ENCODE results near the gene TMEM168. TPM values are rescaled to one million over a fixed set of nuclear protein-coding genes. Genes with fewer than 3 reads are reported as not detected.

The TMEM168 gene
- total and polyA plus RNA-seq, 7 donors = 5.2 to 10.9 (median 8.1) TPM

GRCh38 chr7:112781558-112781957 is 8.6 kb downstream of the TMEM168 start:
- no peaks in the 10 kb centered on the region for H3K9me3 ChIP-seq
- H3K4me1 ChIP-seq = no peaks in the 10 kb centered on the region
- WGBS, 3 donors = 90 to 94% (median 94%) methylated on average over 3 of the region's 3 CpGs
- H3K36me3 ChIP-seq (ENCODE audit: insufficient read depth in 1 of 2, low read depth in 1 of 2) = peaks cover 0 to 15% of the 10 kb centered on the region in 2 donors
- no peak for ATAC-seq
- DNase-seq = no peak
- H3K27ac ChIP-seq = no peak overlapping the region
- no peaks in the 10 kb centered on the region for H3K27me3 ChIP-seq (ENCODE audit: insufficient read depth in 3 of 3, low read length in 2 of 3)
- no peak overlapping the region for H3K4me3 ChIP-seq
- intact Hi-C loops (cut with DNase I) = no loop called here
- TF ChIP-seq CTCF (IDR thresholded peaks at IDR 0.05) = no peak

GRCh38 chr7:112781110-112781509 is 9.1 kb downstream of the TMEM168 start:
- ATAC-seq (no peak), DNase-seq (no peak)
- no peak for TF ChIP-seq CTCF (IDR thresholded peaks at IDR 0.05)
- H3K27me3 ChIP-seq (ENCODE audit: insufficient read depth in 3 of 3, low read length in 2 of 3) = no peaks in the 10 kb centered on the region
- peaks cover 0 to 15% of the 10 kb centered on the region in 2 donors for H3K36me3 ChIP-seq (ENCODE audit: insufficient read depth in 1 of 2, low read depth in 1 of 2)
- no peak overlapping the region for H3K27ac ChIP-seq
- H3K4me1 ChIP-seq = no peaks in the 10 kb centered on the region
- no peaks in the 10 kb centered on the region for H3K9me3 ChIP-seq
- H3K4me3 ChIP-seq = no peak overlapping the region
- intact Hi-C loops (cut with DNase I) = no loop called here

GRCh38 chr7:112779667-112780066 is 10.5 kb downstream of the TMEM168 start:
- Histone ChIP-seq H3K36me3 (ENCODE audit: insufficient read depth in 1 of 2, low read depth in 1 of 2) (peaks cover 0 to 15% of the 10 kb centered on the region in 2 donors), H3K27me3 (ENCODE audit: insufficient read depth in 3 of 3, low read length in 2 of 3) (no peaks in the 10 kb centered on the region), H3K4me3 (no peak overlapping the region), H3K27ac (no peak overlapping the region), H3K9me3 (no peaks in the 10 kb centered on the region), H3K4me1 (no peaks in the 10 kb centered on the region)
- no peak for TF ChIP-seq CTCF (IDR thresholded peaks at IDR 0.05)
- 71 to 97% (median 96%) methylated on average over 4 of the region's 4 CpGs for WGBS, 3 donors
- intact Hi-C loops (cut with DNase I) = no loop called here
- no peak for ATAC-seq
- DNase-seq = no peak

GRCh38 chr7:112777406-112777805 is 12.8 kb downstream of the TMEM168 start:
- H3K9me3 ChIP-seq = no peaks in the 10 kb centered on the region
- intact Hi-C loops (cut with DNase I) = no loop called here
- no peaks in the 10 kb centered on the region for H3K27me3 ChIP-seq (ENCODE audit: insufficient read depth in 3 of 3, low read length in 2 of 3)
- H3K4me3 ChIP-seq = no peak overlapping the region
- DNase-seq (no peak), ATAC-seq (no peak)
- H3K27ac ChIP-seq = no peak overlapping the region
- H3K36me3 ChIP-seq (ENCODE audit: insufficient read depth in 1 of 2, low read depth in 1 of 2) = peaks cover 0 to 5% of the 10 kb centered on the region in 2 donors
- no peaks in the 10 kb centered on the region for H3K4me1 ChIP-seq
- TF ChIP-seq CTCF (IDR thresholded peaks at IDR 0.05) = no peak

GRCh38 chr7:112771166-112771565 is 19.0 kb downstream of the TMEM168 start:
- Histone ChIP-seq H3K9me3 (no peaks in the 10 kb centered on the region), H3K4me3 (no peak overlapping the region), H3K27me3 (ENCODE audit: insufficient read depth in 3 of 3, low read length in 2 of 3) (no peaks in the 10 kb centered on the region), H3K27ac (no peak overlapping the region), H3K4me1 (no peaks in the 10 kb centered on the region), H3K36me3 (ENCODE audit: insufficient read depth in 1 of 2, low read depth in 1 of 2) (peaks cover 0 to 17% of the 10 kb centered on the region in 2 donors)
- intact Hi-C loops (cut with DNase I) = no loop called here
- no peak for ATAC-seq
- no peak for DNase-seq
- WGBS, 3 donors = 67 to 89% (median 76%) methylated on average over 1 of the region's 1 CpG
- TF ChIP-seq CTCF (IDR thresholded peaks at IDR 0.05) = no peak
